ENCODE data around the gene TARS1. TPM values are rescaled to one million over a fixed set of nuclear protein-coding genes. Genes with fewer than 3 reads are reported as not detected.

Gene TARS1
- total and polyA plus RNA-seq, 2 of the 13 experiments (the other 11 are each of a cell fraction or from before 2014, with no cell fraction given), result 77.0 to 184 TPM

DNA sequence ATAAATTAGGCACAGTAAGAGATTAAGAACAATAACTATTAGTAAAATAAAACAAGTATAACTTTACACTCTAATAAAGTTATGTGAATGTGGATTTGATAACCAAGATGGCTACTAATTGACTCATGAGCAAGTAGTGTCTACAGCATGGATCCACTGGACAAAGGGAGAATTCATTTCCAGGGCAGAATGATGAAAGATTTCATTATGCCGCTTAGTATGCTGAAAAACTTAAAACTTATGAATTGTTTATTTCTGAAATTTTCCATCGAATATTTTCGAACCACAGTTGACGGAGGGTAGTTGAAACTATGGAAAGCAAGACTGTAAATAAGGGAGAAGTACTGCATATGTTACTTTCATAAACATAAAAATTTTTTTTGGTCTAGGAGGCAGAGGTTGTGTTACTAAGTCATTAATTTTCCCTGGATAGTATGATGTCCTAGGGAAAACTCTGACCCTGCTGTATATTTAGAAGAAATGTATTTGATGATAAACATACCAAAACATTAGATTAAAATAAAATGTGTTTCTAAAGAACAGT lies 24.9 kb upstream of the TARS1 start:
- H3K4me3 ChIP-seq (replicated peaks in 1 of 3; ENCODE audit: insufficient read depth in 1 of 3, low read depth in 2 of 3, low read length in 3 of 3), result no peak overlapping the region
- FAIRE-seq (no peak), DNase-seq (ENCODE audit: low spot score) (no peak), ATAC-seq (no peak)
- no peak overlapping the region for H2AFZ ChIP-seq (ENCODE audit: low read length)
- H3K27ac ChIP-seq (ENCODE audit: extremely low read length, insufficient read depth, low read length), result no peak overlapping the region
- no peaks in the 10 kb centered on the region for H3K9me3 ChIP-seq (ENCODE audit: low read length)
- BruUV-seq (replicated peaks), result no TSS peak
- WGBS (ENCODE audit: low lambda C conversion rate), result 35% methylated on average over 4 of the region's 4 CpGs
- no peak overlapping the region for H3K4me2 ChIP-seq (ENCODE audit: low read depth, low read length)
- H3K9ac ChIP-seq (ENCODE audit: insufficient read depth, low read depth, low read length), result no peak overlapping the region
- POLR2A ChIA-PET, result no interaction called here
- no peaks in the 10 kb centered on the region for H4K20me1 ChIP-seq (ENCODE audit: insufficient read depth, low read length)
- peaks cover 20% of the 10 kb centered on the region for H3K4me1 ChIP-seq (ENCODE audit: insufficient read depth, low read length)
- H3K36me3 ChIP-seq (replicated peaks in 1 of 2; ENCODE audit: control insufficient read depth in 1 of 2, insufficient read depth in 2 of 2, low read length in 2 of 2), result no peaks in the 10 kb centered on the region
- in situ Hi-C loops (cut with HindIII; ENCODE audit: extremely low pct_ligation_motif_present, low pct_unique_long_range_greater_than_20kb), result loop anchor here (25.0 kb wide), 1 partner anchor 479 kb away; no protein-coding TSS in a partner anchor
- intact Hi-C loops (cut with micrococcal nuclease; ENCODE audit: unreplicated experiment), result no loop called here
- TF ChIP-seq, protein P1, sequence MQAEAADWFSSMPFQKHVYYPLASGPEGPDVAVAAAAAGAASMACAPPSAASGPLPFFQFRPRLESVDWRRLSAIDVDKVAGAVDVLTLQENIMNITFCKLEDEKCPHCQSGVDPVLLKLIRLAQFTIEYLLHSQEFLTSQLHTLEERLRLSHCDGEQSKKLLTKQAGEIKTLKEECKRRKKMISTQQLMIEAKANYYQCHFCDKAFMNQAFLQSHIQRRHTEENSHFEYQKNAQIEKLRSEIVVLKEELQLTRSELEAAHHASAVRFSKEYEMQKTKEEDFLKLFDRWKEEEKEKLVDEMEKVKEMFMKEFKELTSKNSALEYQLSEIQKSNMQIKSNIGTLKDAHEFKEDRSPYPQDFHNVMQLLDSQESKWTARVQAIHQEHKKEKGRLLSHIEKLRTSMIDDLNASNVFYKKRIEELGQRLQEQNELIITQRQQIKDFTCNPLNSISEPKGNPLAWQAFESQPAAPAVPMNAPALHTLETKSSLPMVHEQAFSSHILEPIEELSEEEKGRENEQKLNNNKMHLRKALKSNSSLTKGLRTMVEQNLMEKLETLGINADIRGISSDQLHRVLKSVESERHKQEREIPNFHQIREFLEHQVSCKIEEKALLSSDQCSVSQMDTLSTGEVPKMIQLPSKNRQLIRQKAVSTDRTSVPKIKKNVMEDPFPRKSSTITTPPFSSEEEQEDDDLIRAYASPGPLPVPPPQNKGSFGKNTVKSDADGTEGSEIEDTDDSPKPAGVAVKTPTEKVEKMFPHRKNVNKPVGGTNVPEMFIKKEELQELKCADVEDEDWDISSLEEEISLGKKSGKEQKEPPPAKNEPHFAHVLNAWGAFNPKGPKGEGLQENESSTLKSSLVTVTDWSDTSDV (CRISPR knock-in tag; IDR thresholded peaks at IDR 0.05), result no peak
- no peak for TF ChIP-seq ZNF496 (CRISPR knock-in tag; IDR thresholded peaks at IDR 0.05; ENCODE audit: insufficient replicate concordance)
- H3K27me3 ChIP-seq (ENCODE audit: control insufficient read depth in 1 of 2, insufficient read depth in 2 of 2, low read length in 2 of 2), result no peaks in the 10 kb centered on the region; a peak in 1 of 5 replicates
- H3K79me2 ChIP-seq (ENCODE audit: insufficient read depth, low read length), result no peaks in the 10 kb centered on the region
- CTCF ChIA-PET (ENCODE audit: low intra/inter-chr PET ratio, low total read pairs), result no interaction called here

DNA sequence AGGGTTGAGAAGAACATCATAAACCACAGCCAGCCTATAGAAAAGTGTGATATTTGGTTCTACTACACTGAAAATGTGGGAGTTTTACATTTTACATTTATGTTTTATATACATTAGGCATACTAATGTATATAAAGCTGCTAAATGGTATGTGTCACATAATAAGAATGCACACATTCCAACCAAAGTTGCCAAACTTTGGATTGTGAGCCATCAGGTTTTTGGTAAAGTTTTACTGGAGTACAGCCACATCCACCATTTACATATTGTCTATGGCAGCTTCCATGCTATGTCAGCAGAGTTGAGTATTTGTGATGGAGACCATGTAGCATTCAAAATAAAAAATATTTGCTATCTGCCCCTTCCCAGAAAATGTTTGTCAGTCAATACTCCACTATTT lies 23.1 kb upstream of the TARS1 start:
- ATAC-seq, result no peak
- intact Hi-C loops (cut with micrococcal nuclease; ENCODE audit: unreplicated experiment), result no loop called here
- DNase-seq (ENCODE audit: low spot score), result no peak
- TF ChIP-seq ZC3H4 (CRISPR knock-in tag; IDR thresholded peaks at IDR 0.05; ENCODE audit: borderline replicate concordance) (no peak), KDM6A (CRISPR knock-in tag; IDR thresholded peaks at IDR 0.05; ENCODE audit: low read depth) (no peak), HMG20A (CRISPR knock-in tag; IDR thresholded peaks at IDR 0.05; ENCODE audit: borderline replicate concordance) (no peak), SRSF1 (optimal IDR thresholded peaks at IDR 0.05; ENCODE audit: low read depth, low read length) (no peak), GATAD1 (CRISPR knock-in tag; IDR thresholded peaks at IDR 0.05) (no peak)
- TF ChIP-seq, protein P2, sequence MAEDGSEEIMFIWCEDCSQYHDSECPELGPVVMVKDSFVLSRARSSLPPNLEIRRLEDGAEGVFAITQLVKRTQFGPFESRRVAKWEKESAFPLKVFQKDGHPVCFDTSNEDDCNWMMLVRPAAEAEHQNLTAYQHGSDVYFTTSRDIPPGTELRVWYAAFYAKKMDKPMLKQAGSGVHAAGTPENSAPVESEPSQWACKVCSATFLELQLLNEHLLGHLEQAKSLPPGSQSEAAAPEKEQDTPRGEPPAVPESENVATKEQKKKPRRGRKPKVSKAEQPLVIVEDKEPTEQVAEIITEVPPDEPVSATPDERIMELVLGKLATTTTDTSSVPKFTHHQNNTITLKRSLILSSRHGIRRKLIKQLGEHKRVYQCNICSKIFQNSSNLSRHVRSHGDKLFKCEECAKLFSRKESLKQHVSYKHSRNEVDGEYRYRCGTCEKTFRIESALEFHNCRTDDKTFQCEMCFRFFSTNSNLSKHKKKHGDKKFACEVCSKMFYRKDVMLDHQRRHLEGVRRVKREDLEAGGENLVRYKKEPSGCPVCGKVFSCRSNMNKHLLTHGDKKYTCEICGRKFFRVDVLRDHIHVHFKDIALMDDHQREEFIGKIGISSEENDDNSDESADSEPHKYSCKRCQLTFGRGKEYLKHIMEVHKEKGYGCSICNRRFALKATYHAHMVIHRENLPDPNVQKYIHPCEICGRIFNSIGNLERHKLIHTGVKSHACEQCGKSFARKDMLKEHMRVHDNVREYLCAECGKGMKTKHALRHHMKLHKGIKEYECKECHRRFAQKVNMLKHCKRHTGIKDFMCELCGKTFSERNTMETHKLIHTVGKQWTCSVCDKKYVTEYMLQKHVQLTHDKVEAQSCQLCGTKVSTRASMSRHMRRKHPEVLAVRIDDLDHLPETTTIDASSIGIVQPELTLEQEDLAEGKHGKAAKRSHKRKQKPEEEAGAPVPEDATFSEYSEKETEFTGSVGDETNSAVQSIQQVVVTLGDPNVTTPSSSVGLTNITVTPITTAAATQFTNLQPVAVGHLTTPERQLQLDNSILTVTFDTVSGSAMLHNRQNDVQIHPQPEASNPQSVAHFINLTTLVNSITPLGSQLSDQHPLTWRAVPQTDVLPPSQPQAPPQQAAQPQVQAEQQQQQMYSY (CRISPR knock-in tag; IDR thresholded peaks at IDR 0.05), result no peak

More for the DNA sequence above, 23.1 kb upstream of the TARS1 start:
- no TSS peak for BruUV-seq (replicated peaks)
- H3K4me3 ChIP-seq (replicated peaks in 1 of 3; ENCODE audit: insufficient read depth in 1 of 3, low read depth in 2 of 3, low read length in 3 of 3), result no peak overlapping the region
- ChIA-PET POLR2A (no interaction called here), CTCF (ENCODE audit: low intra/inter-chr PET ratio, low total read pairs) (no interaction called here)
- H3K4me2 ChIP-seq (ENCODE audit: low read depth, low read length), result no peak overlapping the region
- no peak overlapping the region for H3K9ac ChIP-seq (ENCODE audit: insufficient read depth, low read depth, low read length)
- no peaks in the 10 kb centered on the region; a peak in 1 of 5 replicates for H3K27me3 ChIP-seq (ENCODE audit: control insufficient read depth in 1 of 2, insufficient read depth in 2 of 2, low read length in 2 of 2)
- peaks cover 16% of the 10 kb centered on the region for H3K4me1 ChIP-seq (ENCODE audit: insufficient read depth, low read length)
- no peaks in the 10 kb centered on the region for H3K79me2 ChIP-seq (ENCODE audit: insufficient read depth, low read length)
- no peak overlapping the region for H2AFZ ChIP-seq (ENCODE audit: low read length)
- in situ Hi-C loops (cut with HindIII; ENCODE audit: extremely low pct_ligation_motif_present, low pct_unique_long_range_greater_than_20kb), result loop anchor here (25.0 kb wide), 1 partner anchor 480 kb away; no protein-coding TSS in a partner anchor
- no peaks in the 10 kb centered on the region for H3K36me3 ChIP-seq (replicated peaks in 1 of 2; ENCODE audit: control insufficient read depth in 1 of 2, insufficient read depth in 2 of 2, low read length in 2 of 2)
- no peak overlapping the region for H3K27ac ChIP-seq (ENCODE audit: extremely low read length, insufficient read depth, low read length)
- FAIRE-seq, result no peak
- H4K20me1 ChIP-seq (ENCODE audit: insufficient read depth, low read length), result no peaks in the 10 kb centered on the region
- no peaks in the 10 kb centered on the region for H3K9me3 ChIP-seq (ENCODE audit: low read length)
